ENCODE data around the gene HDLBP. TPM values are rescaled to one million over a fixed set of nuclear protein-coding genes. Genes with fewer than 3 reads are reported as not detected.
A peak's percentile ranks its signal among the peaks of the same experiment; 100 is the strongest.
"Not testable (repeated sequence)": the region's sequence is repeated elsewhere in the genome, so short reads cannot be mapped to it uniquely, and the experiment has no call there.

The HDLBP gene
- total and polyA plus RNA-seq, 2 experiments from 2014 or later = 230 to 306 TPM

DNA sequence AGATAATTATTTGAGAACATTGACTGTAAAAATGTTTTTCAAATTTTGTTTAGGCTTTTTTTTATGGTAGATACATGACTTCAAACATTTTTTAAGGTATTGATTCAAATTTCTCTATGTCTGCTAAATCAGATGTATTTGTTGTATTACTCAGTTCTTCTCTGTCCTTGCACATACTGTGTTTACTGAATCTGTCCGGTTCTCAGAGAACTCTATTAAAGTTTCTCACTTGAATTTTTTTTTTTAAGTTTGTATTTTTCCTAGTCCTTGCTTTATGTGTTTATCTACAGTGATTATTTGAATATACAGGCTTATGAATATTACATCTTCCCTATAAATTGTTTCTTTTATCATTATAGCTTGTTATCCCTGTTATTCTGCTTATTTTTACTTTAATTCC is 5.6 kb upstream of the HDLBP start (continued):
- TF ChIP-seq, protein P1, sequence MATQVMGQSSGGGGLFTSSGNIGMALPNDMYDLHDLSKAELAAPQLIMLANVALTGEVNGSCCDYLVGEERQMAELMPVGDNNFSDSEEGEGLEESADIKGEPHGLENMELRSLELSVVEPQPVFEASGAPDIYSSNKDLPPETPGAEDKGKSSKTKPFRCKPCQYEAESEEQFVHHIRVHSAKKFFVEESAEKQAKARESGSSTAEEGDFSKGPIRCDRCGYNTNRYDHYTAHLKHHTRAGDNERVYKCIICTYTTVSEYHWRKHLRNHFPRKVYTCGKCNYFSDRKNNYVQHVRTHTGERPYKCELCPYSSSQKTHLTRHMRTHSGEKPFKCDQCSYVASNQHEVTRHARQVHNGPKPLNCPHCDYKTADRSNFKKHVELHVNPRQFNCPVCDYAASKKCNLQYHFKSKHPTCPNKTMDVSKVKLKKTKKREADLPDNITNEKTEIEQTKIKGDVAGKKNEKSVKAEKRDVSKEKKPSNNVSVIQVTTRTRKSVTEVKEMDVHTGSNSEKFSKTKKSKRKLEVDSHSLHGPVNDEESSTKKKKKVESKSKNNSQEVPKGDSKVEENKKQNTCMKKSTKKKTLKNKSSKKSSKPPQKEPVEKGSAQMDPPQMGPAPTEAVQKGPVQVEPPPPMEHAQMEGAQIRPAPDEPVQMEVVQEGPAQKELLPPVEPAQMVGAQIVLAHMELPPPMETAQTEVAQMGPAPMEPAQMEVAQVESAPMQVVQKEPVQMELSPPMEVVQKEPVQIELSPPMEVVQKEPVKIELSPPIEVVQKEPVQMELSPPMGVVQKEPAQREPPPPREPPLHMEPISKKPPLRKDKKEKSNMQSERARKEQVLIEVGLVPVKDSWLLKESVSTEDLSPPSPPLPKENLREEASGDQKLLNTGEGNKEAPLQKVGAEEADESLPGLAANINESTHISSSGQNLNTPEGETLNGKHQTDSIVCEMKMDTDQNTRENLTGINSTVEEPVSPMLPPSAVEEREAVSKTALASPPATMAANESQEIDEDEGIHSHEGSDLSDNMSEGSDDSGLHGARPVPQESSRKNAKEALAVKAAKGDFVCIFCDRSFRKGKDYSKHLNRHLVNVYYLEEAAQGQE (IDR thresholded peaks at IDR 0.05; ENCODE audit: unreplicated experiment) = no peak
- TF ChIP-seq JUNB (IDR thresholded peaks at IDR 0.05; ENCODE audit: unreplicated experiment) = no peak
- no peak for TF ChIP-seq EZH2phosphoT487 (IDR thresholded peaks at IDR 0.05; ENCODE audit: unreplicated experiment)
- TF ChIP-seq NANOG (IDR thresholded peaks at IDR 0.05; ENCODE audit: borderline replicate concordance) = no peak
- TF ChIP-seq EZH2 (IDR thresholded peaks at IDR 0.05; ENCODE audit: low read depth, unreplicated experiment) = no peak

DNA sequence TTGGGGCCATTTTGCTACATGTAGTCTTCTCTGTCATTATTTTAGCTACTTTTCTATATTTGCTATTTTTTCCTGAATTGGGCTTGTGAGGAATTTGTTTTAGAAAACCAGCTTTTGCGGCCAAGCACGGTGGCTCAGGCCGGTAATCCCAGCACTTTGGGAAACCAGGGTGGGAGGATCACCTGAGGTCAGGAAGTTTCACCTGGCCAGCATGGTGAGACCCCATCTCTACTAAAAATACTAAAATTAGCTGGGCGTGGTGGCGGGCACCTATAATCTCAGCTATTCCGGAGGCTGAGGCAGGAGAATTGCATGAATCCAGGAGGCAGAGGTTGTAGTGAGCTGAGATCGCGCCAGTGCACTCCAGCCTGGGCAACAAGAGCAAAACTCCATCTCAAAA is 4.9 kb upstream of the HDLBP start:
- peak overlapping the region; percentile 84; the same call in 1 of the 2 replicates for H3K4me3 ChIP-seq
- ATAC-seq (no peak), DNase-seq (ENCODE audit: low spot score) (no peak)
- peaks cover 46% of the 10 kb centered on the region for H3K4me1 ChIP-seq (ENCODE audit: insufficient read depth)
- peak overlapping the region; percentile 38 for H3K4me2 ChIP-seq
- peak overlapping the region; percentile 22; the same call in 1 of the 2 replicates for H3K27ac ChIP-seq (ENCODE audit: low read depth)
- no peaks in the 10 kb centered on the region for H3K27me3 ChIP-seq (ENCODE audit: insufficient read depth)
- Mint-ChIP-seq H3K27ac (no peak overlapping the region), H3K27me3 (ENCODE audit: insufficient read depth, low read depth, poor library complexity) (peaks cover 4% of the 10 kb centered on the region), H3K4me1 (peaks cover 41% of the 10 kb centered on the region), H3K9me3 (no peaks in the 10 kb centered on the region), H3K36me3 (ENCODE audit: low read depth) (peaks cover 34% of the 10 kb centered on the region), H3K4me3 (peak overlapping the region; percentile 3; the same call in 1 of the 3 replicates)
- H3K79me2 ChIP-seq (replicated peaks; ENCODE audit: insufficient read depth) = peaks cover 94% of the 10 kb centered on the region
- H2AFZ ChIP-seq = no peak overlapping the region
- no peaks in the 10 kb centered on the region for H3K9me2 ChIP-seq (ENCODE audit: insufficient read depth)
- no peaks in the 10 kb centered on the region for H3F3A ChIP-seq (replicated peaks; ENCODE audit: low read depth)
- peaks cover 75% of the 10 kb centered on the region for H4K20me1 ChIP-seq (replicated peaks; ENCODE audit: insufficient read depth)
- H3K36me3 ChIP-seq (ENCODE audit: insufficient read depth) = no peaks in the 10 kb centered on the region
- no peak for TF ChIP-seq EZH2 (IDR thresholded peaks at IDR 0.05; ENCODE audit: low read depth, unreplicated experiment)
- no peak for TF ChIP-seq NANOG (IDR thresholded peaks at IDR 0.05; ENCODE audit: borderline replicate concordance)

DNA sequence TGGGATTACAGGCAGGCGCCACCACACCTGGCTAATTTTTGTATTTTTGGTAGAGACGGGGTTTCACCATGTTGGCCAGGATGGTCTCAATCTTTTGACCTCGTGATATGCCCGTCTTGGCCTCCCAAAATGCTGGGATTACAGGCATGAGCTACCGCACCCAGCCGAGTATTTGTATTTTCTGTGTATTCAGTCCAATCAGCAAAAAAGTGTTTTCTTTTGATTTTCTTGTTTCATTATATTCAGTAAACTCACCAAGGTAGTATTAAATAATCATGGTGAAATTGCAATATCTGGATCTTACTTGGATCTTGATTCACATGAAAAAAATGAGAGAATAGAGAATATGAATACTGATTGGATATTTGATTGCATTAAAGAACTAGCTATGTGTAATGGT is 3.4 kb upstream of the HDLBP start:
- not testable (repeated sequence) for H3K27ac ChIP-seq (ENCODE audit: low read depth); DNase-seq (ENCODE audit: low spot score); H3K36me3 ChIP-seq (ENCODE audit: insufficient read depth); H3K9me3 Mint-ChIP-seq; H3F3A ChIP-seq (replicated peaks; ENCODE audit: low read depth); H3K27me3 ChIP-seq (ENCODE audit: insufficient read depth); ATAC-seq; H3K27ac Mint-ChIP-seq; H3K9me2 ChIP-seq (ENCODE audit: insufficient read depth); H3K27me3 Mint-ChIP-seq (ENCODE audit: insufficient read depth, low read depth, poor library complexity); H2AFZ ChIP-seq
- Histone ChIP-seq H3K4me3 (peak overlapping the region; percentile 84; the same call in 1 of the 2 replicates), H3K79me2 (replicated peaks; ENCODE audit: insufficient read depth) (peaks cover 90% of the 10 kb centered on the region), H4K20me1 (replicated peaks; ENCODE audit: insufficient read depth) (peaks cover 61% of the 10 kb centered on the region), H3K4me2 (peak overlapping the region; percentile 84), H3K4me1 (ENCODE audit: insufficient read depth) (peaks cover 51% of the 10 kb centered on the region)
- H3K4me1 Mint-ChIP-seq = peaks cover 42% of the 10 kb centered on the region
- H3K4me3 Mint-ChIP-seq = peak overlapping the region; percentile 99
- peaks cover 24% of the 10 kb centered on the region for H3K36me3 Mint-ChIP-seq (ENCODE audit: low read depth)
